NCI-H460 (cell line): ENCODE measurements around the gene PIGX. TPM values are rescaled to one million over a fixed set of nuclear protein-coding genes. Genes with fewer than 3 reads are reported as not detected.

Experiments used
- DNase-seq: peaks from one replicate; pipeline ENCODE4 v3.0.0-alpha.2; 2016; ENCODE audit warnings: low read depth; ENCODE audit errors: extremely low read depth
- small RNA-seq, 2 experiments: library from RNA; depleted of rRNA; stranded (forward); fragments of <200 nt; gene quantifications; one replicate each; pipeline ENCODE3, GENCODE V24; 2014
- total RNA-seq: library from RNA; depleted of rRNA; stranded (reverse); fragments of >200 nt; shearing (Covaris generic); gene quantifications from 2 replicates; pipeline ENCODE4 v1.2.3, GENCODE V29; 2014; rRNA removed

PIGX gene
- total RNA-seq, 1 experiment from 2014 or later, result 25.6 TPM

- DNase-seq, result no peak
Observed at GRCh38 chr3:196754091-196754981, 42.2 kb downstream of the PIGX start.

GRCh38 chr3:196756732-196757131 is 44.6 kb downstream of the PIGX start:
- no peak for DNase-seq

GRCh38 chr3:196757876-196758739 is 45.9 kb downstream of the PIGX start:
- no peak for DNase-seq

GRCh38 chr3:196763179-196763578 is 51.0 kb downstream of the PIGX start:
- no peak for DNase-seq

- no peak for DNase-seq
Observed at GRCh38 chr3:196765454-196765853, 53.3 kb downstream of the PIGX start.

- DNase-seq, result no peak
Observed at GRCh38 chr3:196771067-196771466, 58.9 kb downstream of the PIGX start.

- DNase-seq, result no peak
Observed at GRCh38 chr3:196772102-196772501, 59.9 kb downstream of the PIGX start.

GRCh38 chr3:196772897-196773296 is 60.7 kb downstream of the PIGX start:
- DNase-seq, result no peak

GRCh38 chr3:196774191-196774820 is 62.1 kb downstream of the PIGX start:
- DNase-seq, result no peak

- no peak for DNase-seq
Observed at GRCh38 chr3:196774848-196775422, 62.8 kb downstream of the PIGX start.

- no peak for DNase-seq
Observed at GRCh38 chr3:196775938-196776337, 63.8 kb downstream of the PIGX start.

- no peak for DNase-seq
Observed at GRCh38 chr3:196777836-196778235, 65.7 kb downstream of the PIGX start.

GRCh38 chr3:196778755-196779154 is 66.6 kb downstream of the PIGX start:
- no peak for DNase-seq

- DNase-seq, result no peak
Observed at GRCh38 chr3:196782511-196782910, 70.3 kb downstream of the PIGX start.

Small RNA genes lying within 50 kb of the gene (small RNA-seq; reads per million reads assigned to genes)
- gene RNU4-89P, result 0 to 0.02 reads per million in 2 experiments
- 0.08 to 0.18 reads per million in 2 experiments for gene RNU6-42P
- 0 reads per million in 2 experiments for gene RNU6-646P

Other genes starting within 250 kb of the PIGX start
- gene RNF168, start 208.6 kb upstream of the PIGX start, total RNA-seq, result 9.5 and 11.7 TPM in 2 replicates
- not detected in 2 replicates for gene SMCO1, start 197.0 kb upstream of the PIGX start, total RNA-seq
- gene WDR53, start 143.8 kb upstream of the PIGX start, total RNA-seq, result 5.8 and 9.8 TPM in 2 replicates
- gene FBXO45, start 143.7 kb upstream of the PIGX start, total RNA-seq, result 21.5 and 22.0 TPM in 2 replicates
- 0.07 TPM in 1 of 2 replicates, not detected in the other for gene NRROS, start 72.7 kb upstream of the PIGX start, total RNA-seq
- 3.2 and 3.7 TPM in 2 replicates for gene CEP19, start 127 bp upstream of the PIGX start, total RNA-seq
- gene PAK2, start 27.5 kb downstream of the PIGX start, total RNA-seq, result 41.6 and 42.9 TPM in 2 replicates
- gene SENP5, start 155.5 kb downstream of the PIGX start, total RNA-seq, result 23.5 and 24.5 TPM in 2 replicates
- 43.2 and 53.8 TPM in 2 replicates for gene NCBP2, start 230.2 kb downstream of the PIGX start, total RNA-seq